ENCODE results near the gene OR52E8.

- no peak for TF ChIP-seq CTCF (conservative IDR thresholded peaks at IDR 0.05; ENCODE audit: low read length)
- no peak for TF ChIP-seq EZH2phosphoT487 (IDR thresholded peaks at IDR 0.05; ENCODE audit: borderline replicate concordance)
Observed at GRCh38 chr11:5846701-5847100, 10.8 kb downstream of the OR52E8 start.

All from Loucy (cell line).